Stimulated activated CD8-positive, alpha-beta memory T cell treated with anti-CD3 and anti-CD28 coated beads, Interleukin-2, amount 100 ng/mL, for 48 hours (primary cell): ENCODE results near the gene OR4D2.
A peak's percentile ranks its signal among the peaks of the same experiment; 100 is the strongest.

Experiments used
- DNase-seq, 2 donors: peaks; one replicate each; pipeline ENCODE4 v3.0.0-alpha.2; 2020; ENCODE audit warnings: low read depth in 2 of 2

Gene OR4D2

DNA sequence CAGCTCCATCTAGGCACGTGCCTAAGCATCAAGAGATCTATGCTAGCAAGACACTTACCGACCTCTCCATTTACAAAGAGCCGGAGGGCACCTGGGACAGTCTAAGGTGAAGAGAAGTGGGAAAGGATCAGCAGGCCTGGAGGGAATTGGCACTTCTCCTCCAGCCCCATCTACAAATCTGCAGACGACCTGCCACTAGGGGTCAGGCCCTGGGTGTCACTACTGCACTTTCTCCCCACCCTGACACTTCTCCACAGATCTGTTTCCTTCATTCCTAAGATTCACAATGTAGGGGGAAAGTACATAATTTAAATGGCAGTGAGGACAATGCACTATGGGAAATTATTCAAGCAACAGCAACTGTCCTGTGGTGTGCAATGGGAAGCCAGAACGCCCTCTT is 44.1 kb downstream of the OR4D2 start:
- no peak for DNase-seq

DNA sequence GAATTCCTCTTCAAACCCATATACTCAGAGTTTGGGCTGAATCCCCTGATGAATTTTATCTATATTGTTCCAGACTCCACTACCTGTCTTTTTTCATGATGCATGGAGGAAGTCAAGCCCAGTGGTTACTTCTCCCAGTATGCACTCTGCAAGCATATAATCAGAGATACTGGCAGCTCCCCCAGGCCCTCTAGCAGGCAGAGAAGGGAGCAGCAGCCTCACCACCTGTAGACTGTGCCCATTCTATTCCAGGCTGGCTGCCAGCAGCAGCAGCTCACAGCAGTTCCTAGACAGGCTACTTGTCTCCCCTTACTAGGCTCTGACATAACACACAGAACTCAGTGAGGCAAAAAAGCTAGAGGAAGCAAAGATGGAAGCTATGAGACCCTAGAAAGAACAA is 48.9 kb downstream of the OR4D2 start:
- no peak for DNase-seq

DNA sequence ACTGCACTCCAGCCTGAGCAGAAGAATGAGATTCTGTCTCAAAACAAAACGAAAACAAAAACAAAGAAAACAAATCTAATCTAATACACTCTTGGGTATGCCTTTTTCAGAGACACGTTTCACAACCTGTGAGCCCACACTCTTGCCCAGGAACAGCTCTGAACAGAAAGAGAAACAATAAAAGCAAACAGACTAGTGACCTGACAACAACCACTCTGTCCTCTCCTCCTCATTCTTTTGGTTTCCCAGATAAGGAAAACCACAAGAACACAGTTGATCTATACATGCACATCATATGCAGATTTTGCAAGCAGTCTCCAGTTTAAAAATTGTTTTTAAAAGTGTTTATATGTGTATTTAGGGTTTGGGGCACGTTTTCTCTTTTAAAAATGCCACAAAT is 51.0 kb downstream of the OR4D2 start:
- DNase-seq: no peak

DNA sequence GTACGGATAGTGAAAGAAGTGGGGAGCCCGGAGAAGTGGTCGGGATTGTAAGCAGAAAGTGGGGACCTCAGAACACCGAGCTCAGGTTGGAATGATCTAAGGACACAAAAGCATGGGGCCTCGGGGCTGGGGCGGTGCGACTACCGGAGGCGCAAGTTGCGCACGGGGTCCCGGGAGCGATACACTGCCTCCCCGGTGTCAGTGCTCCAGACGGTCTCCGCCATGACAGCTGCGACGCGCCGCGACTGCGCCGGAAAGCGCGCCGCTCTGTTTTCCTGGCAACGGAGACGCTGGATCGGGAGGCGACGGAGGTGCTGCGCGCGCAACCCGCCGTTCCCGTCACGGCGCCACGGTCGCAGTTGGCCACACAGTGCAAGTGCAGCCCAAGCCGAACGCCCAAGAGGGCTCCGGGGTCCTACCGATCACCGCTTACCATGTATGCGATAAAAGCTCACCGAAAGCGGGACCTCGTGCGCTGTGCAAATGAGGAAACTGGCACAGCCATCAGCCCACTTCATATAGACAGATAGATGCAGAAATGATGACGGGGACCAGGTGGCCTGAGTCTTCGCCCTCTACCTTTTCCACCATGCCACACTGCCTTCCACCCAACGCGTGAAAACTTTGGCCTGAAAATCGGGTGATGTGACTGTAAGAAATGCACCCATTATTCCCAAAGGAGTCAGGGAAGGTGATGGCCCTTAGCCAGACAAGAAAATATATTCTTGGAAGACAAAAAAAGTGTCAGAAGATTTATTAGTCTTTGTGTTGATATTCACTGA is 52.4 kb downstream of the OR4D2 start, which contains the start of gene MKS1:
Gene MKS1 (minus strand): TSS at position 249 of the 782 bp plus-strand sequence. CDS start 25 bp downstream, at position 224.
- DNase-seq: peak; percentile 94

DNA sequence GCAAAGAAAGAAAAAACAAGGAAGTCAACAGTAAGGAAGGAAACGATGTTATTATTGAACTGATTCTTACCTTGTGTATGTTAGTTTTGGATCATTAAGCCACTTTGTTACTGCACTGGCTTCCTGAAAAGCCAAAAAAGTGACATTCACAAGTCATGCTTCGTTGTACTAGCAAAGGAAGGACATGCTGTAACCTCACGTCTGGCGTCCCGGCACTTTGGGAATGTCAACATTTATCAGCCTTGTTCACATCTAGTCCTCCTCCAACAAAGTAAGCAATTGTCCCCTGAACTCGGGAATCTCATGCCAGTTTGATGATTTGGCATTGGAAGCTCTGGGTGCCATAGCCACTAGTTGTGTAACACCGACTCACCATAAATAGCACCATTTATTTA is 53.0 kb downstream of the OR4D2 start:
- DNase-seq: no peak
